ENCODE results near the gene ZMYND15. TPM values are rescaled to one million over a fixed set of nuclear protein-coding genes. Genes with fewer than 3 reads are reported as not detected.

ZMYND15 gene
- total RNA-seq, 1 donor from 2014 or later: 1.5 TPM

- no peak overlapping the region for H3K4me3 ChIP-seq (ENCODE audit: low read depth, low read length)
- TF ChIP-seq CTCF (conservative IDR thresholded peaks at IDR 0.05; ENCODE audit: low read depth, low read length): no peak
These were observed 13.8 kb downstream of the ZMYND15 start for GRCh38 chr17:4753392-4753791.

DNA sequence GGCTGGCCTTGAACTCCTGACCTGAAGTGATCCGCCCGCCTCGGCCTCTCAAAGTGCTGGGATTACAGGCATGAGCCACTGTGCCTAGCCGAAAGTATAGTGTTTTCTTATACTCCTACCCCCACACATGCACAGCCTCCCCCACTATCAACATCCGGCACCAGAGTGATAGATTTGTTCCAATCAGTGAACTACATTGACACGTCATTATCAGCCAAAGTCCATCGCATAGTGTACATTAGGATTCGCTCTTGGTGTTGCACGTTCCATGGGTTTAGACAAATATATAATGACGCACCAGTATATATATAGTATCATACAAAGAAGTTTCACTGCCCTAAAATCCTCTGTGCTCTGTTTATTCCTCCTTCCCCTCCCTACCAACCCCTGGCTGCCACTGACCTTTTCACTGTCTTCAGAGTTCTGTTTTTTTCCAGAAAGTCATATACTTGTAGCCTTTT is 20.2 kb downstream of the ZMYND15 start:
- no peak overlapping the region for H3K4me3 ChIP-seq (ENCODE audit: low read depth, low read length)
- no peak for DNase-seq (ENCODE audit: low read depth)
- no peak for TF ChIP-seq CTCF (conservative IDR thresholded peaks at IDR 0.05; ENCODE audit: low read depth, low read length)

More at GRCh38 chr17:4753392-4753791, 13.8 kb downstream of the ZMYND15 start:
- DNase-seq (ENCODE audit: low read depth): no peak

DNA sequence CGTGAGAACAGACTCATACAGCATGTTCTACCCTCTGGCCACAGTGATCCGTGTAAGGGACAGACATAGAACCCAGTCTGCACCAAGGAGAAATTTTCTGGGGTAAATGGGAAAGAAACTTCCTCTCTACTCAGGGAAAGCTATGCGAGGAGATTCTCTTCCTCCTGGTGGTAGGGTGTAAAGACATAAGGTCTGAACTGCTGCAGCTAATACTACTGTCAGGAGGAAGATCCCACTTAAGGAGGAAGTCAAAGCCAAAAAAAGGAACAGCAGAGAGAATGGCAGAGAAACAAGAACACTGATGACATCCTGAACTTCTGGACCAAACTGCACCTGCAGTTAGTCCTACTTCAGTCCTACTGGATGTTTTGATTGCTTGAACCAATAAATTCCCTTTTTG is 25.0 kb downstream of the ZMYND15 start:
- no peak overlapping the region for H3K4me3 ChIP-seq (ENCODE audit: low read depth, low read length)
- TF ChIP-seq CTCF (conservative IDR thresholded peaks at IDR 0.05; ENCODE audit: low read depth, low read length): no peak
- no peak for DNase-seq (ENCODE audit: low read depth)

- no peak for TF ChIP-seq CTCF (conservative IDR thresholded peaks at IDR 0.05; ENCODE audit: low read depth, low read length)
- no peak for DNase-seq (ENCODE audit: low read depth)
- no peak overlapping the region for H3K4me3 ChIP-seq (ENCODE audit: low read depth, low read length)
These were observed 26.6 kb downstream of the ZMYND15 start for GRCh38 chr17:4766201-4766600.

- DNase-seq (ENCODE audit: low read depth): no peak
- no peak for TF ChIP-seq CTCF (conservative IDR thresholded peaks at IDR 0.05; ENCODE audit: low read depth, low read length)
- no peak overlapping the region for H3K4me3 ChIP-seq (ENCODE audit: low read depth, low read length)
These were observed 27.1 kb downstream of the ZMYND15 start for GRCh38 chr17:4766723-4767122.

DNA sequence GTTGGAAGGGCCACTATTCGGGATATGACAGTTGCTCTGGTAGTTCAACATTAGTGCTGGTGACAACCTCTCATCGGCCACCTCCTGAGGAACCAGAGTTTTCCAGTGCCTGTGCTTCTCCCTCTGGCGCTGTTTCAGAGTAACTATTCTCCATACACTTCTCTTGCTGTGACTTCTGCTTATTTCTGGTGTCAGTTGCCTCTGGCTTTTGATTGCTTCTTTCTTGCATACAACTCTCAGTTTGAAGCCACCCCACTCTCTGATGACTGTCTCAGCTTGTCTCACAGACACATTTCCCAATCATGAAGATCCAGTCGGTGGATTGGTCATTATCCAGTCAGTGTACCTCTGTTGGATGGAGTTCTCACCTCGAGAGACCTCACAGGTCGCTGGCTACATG is 28.7 kb downstream of the ZMYND15 start:
- no peak for DNase-seq (ENCODE audit: low read depth)
- TF ChIP-seq CTCF (conservative IDR thresholded peaks at IDR 0.05; ENCODE audit: low read depth, low read length): no peak
- H3K4me3 ChIP-seq (ENCODE audit: low read depth, low read length): no peak overlapping the region

- TF ChIP-seq CTCF (conservative IDR thresholded peaks at IDR 0.05; ENCODE audit: low read depth, low read length): no peak
- no peak overlapping the region for H3K4me3 ChIP-seq (ENCODE audit: low read depth, low read length)
- DNase-seq (ENCODE audit: low read depth): no peak
These were observed 30.0 kb downstream of the ZMYND15 start for GRCh38 chr17:4769628-4770027.
